ENCODE measurements around the gene NHERF1. TPM values are rescaled to one million over a fixed set of nuclear protein-coding genes. Genes with fewer than 3 reads are reported as not detected.

NHERF1 gene
- total and polyA plus RNA-seq, 2 donors from 2014 or later, result 71.3 to 448 TPM

DNA sequence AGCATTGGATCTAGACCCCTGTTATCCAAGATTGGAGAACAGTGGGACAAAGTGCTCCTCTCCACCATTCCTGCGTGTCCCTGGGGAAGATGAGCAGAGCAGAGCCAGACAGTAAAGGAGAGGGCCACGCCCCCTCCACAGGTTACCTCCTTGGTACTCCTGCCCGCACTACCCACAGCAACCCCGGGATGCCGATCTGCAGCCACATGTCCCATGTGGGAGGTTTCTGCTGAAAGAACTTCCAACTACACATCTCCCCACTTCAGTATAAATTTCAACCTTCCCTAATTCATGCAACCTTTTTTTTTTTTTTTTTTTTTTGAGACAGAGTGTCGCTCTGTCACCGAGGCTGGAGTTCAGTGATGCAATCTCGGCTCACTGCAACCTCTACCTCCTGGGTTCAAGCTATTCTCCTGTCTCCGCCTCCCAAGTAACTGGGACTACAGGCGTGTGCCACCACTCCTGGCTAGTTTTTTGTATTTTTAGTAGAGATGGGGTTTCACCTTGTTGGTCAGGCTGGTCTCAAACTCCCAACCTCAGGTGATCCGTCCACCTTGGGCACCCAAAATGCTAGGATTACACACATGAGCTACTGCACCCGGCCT, 9.1 kb upstream of the NHERF1 start:
- intact Hi-C loops (cut with DNase I), result no loop called here
- H3K4me3 ChIP-seq (ENCODE audit: low read length in 3 of 3), result no peak overlapping the region
- TF ChIP-seq, protein P1, sequence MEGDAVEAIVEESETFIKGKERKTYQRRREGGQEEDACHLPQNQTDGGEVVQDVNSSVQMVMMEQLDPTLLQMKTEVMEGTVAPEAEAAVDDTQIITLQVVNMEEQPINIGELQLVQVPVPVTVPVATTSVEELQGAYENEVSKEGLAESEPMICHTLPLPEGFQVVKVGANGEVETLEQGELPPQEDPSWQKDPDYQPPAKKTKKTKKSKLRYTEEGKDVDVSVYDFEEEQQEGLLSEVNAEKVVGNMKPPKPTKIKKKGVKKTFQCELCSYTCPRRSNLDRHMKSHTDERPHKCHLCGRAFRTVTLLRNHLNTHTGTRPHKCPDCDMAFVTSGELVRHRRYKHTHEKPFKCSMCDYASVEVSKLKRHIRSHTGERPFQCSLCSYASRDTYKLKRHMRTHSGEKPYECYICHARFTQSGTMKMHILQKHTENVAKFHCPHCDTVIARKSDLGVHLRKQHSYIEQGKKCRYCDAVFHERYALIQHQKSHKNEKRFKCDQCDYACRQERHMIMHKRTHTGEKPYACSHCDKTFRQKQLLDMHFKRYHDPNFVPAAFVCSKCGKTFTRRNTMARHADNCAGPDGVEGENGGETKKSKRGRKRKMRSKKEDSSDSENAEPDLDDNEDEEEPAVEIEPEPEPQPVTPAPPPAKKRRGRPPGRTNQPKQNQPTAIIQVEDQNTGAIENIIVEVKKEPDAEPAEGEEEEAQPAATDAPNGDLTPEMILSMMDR (IDR thresholded peaks at IDR 0.05; ENCODE audit: borderline replicate concordance, extremely low read depth, insufficient read depth), result no peak
- H3K9ac ChIP-seq (ENCODE audit: low read length in 3 of 3), result no peak overlapping the region
- peaks cover 0 to 14% (median 0%) of the 10 kb centered on the region in 3 donors for H3K4me1 ChIP-seq (ENCODE audit: control insufficient read depth in 2 of 3, insufficient read depth in 2 of 3, low read depth in 1 of 3, low read length in 3 of 3)
- H3K27me3 ChIP-seq (ENCODE audit: control insufficient read depth, insufficient read depth, low read length), result no peaks in the 10 kb centered on the region
- FAIRE-seq, result no peak
- no peak for DNase-seq
- H3K9me3 ChIP-seq (ENCODE audit: control insufficient read depth in 2 of 3, insufficient read depth in 1 of 3, low read length in 3 of 3), result no peaks in the 10 kb centered on the region
- H3K36me3 ChIP-seq (ENCODE audit: control insufficient read depth in 2 of 3, insufficient read depth in 3 of 3, low read length in 3 of 3), result no peaks in the 10 kb centered on the region
- H3K27ac ChIP-seq (ENCODE audit: low read depth in 2 of 2, low read length in 2 of 2), result no peak overlapping the region

DNA sequence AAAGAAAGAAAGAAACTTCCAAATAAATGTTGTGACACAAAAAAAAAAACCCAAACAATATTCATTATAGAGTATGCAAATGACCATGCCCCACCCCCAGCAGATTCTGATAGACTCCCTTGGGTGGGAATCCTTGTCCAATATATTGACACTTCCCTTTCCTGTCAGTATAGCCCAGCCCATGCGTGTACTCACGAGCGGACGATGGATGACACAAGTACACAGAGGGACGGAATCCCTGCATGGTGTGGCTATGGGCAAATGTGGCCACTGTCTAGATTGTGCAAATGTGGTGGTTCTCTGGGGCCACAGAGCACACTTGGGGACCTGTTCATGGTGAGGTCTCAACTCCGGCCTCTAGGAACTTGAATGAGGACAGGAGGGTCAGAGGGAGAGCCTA, 8.3 kb upstream of the NHERF1 start:
- Histone ChIP-seq H3K4me1 (ENCODE audit: control insufficient read depth in 2 of 3, insufficient read depth in 2 of 3, low read depth in 1 of 3, low read length in 3 of 3) (peaks cover 0 to 18% (median 0%) of the 10 kb centered on the region in 3 donors), H3K9me3 (ENCODE audit: control insufficient read depth in 2 of 3, insufficient read depth in 1 of 3, low read length in 3 of 3) (no peaks in the 10 kb centered on the region), H3K4me3 (ENCODE audit: low read length in 3 of 3) (no peak overlapping the region), H3K9ac (ENCODE audit: low read length in 3 of 3) (no peak overlapping the region), H3K27me3 (ENCODE audit: control insufficient read depth, insufficient read depth, low read length) (no peaks in the 10 kb centered on the region), H3K27ac (ENCODE audit: low read depth in 2 of 2, low read length in 2 of 2) (no peak overlapping the region), H3K36me3 (ENCODE audit: control insufficient read depth in 2 of 3, insufficient read depth in 3 of 3, low read length in 3 of 3) (no peaks in the 10 kb centered on the region)
- FAIRE-seq, result no peak
- TF ChIP-seq, protein P1 (IDR thresholded peaks at IDR 0.05; ENCODE audit: borderline replicate concordance, extremely low read depth, insufficient read depth), result no peak
- no peak for DNase-seq
- intact Hi-C loops (cut with DNase I), result loop anchor here (10.0 kb wide), 1 partner anchor 125 kb away; no protein-coding TSS in a partner anchor

DNA sequence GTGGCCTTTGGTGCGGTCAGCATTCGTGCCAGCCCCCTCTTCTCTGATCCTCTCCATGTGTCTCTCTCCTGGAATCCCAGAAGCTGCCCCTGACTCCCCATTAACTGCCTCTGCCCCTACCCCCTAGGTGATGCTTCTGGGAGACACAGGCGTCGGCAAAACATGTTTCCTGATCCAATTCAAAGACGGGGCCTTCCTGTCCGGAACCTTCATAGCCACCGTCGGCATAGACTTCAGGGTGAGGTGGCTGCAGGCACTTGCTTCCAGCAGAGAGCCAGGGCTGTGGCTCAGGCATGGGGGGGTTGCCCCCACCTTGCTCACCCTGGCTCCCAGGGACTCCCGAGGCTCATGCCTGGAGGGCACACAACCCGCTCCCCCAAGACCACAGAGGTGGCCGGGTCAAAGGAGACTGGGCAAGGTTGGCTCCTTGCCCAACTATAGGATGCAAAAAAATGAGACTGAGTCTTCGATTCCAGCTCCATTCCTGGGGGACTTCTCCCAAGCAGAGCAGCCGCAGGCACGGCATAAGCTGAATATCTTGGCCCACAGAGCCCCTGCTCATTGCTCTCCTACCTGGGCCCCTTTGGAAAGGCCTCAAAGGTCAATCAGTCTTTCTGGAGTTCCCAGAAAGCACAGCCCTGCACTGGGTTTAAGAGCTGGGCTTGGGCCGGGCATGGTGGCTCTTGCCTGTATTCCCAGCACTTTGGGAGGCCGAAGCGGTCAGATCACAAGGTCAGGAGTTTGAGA, 7.6 kb upstream of the NHERF1 start:
- intact Hi-C loops (cut with DNase I), result loop anchor here (10.0 kb wide), 1 partner anchor 124 kb away; no protein-coding TSS in a partner anchor
- FAIRE-seq (no peak), DNase-seq (no peak)
- H3K4me1 ChIP-seq (ENCODE audit: control insufficient read depth in 2 of 3, insufficient read depth in 2 of 3, low read depth in 1 of 3, low read length in 3 of 3), result peaks cover 0 to 20% (median 0%) of the 10 kb centered on the region in 3 donors
- H3K27me3 ChIP-seq (ENCODE audit: control insufficient read depth, insufficient read depth, low read length), result no peaks in the 10 kb centered on the region
- H3K9me3 ChIP-seq (ENCODE audit: control insufficient read depth in 2 of 3, insufficient read depth in 1 of 3, low read length in 3 of 3), result no peaks in the 10 kb centered on the region
- no peak overlapping the region for H3K4me3 ChIP-seq (ENCODE audit: low read length in 3 of 3)
- H3K36me3 ChIP-seq (ENCODE audit: control insufficient read depth in 2 of 3, insufficient read depth in 3 of 3, low read length in 3 of 3), result no peaks in the 10 kb centered on the region
- TF ChIP-seq, protein P1 (IDR thresholded peaks at IDR 0.05; ENCODE audit: borderline replicate concordance, extremely low read depth, insufficient read depth), result no peak
- no peak overlapping the region for H3K27ac ChIP-seq (ENCODE audit: low read depth in 2 of 2, low read length in 2 of 2)
- H3K9ac ChIP-seq (ENCODE audit: low read length in 3 of 3), result no peak overlapping the region
